ENCODE results near the gene FAAP24.
"Not testable (repeated sequence)": the region's sequence is repeated elsewhere in the genome, so short reads cannot be mapped to it uniquely, and the experiment has no call there.

The FAAP24 gene

DNA sequence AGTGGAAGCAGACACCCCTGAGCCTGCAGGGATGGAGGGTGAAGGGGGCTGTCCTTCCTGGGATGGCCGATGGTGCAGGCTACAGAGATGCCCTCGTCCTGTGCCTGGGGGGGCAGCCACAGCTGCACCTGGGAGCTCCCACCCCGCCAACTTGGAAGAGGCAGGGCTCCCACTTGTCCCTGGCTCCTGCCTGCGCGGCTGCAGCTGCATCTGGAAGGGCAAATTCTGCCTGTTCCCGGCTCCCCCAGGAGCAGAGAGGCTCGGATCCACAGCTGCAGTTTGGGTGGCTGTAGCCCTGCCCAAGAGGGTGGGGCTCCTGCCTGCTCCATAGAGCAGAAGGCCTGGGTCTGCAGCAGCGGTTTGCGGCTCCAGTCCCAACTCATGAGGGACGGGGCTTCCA lies 2.5 kb upstream of the FAAP24 start:
- peaks cover 0 to 29% (median 17%) of the 10 kb centered on the region in 5 donors for H3K36me3 ChIP-seq (ENCODE audit: control insufficient read depth in 5 of 5, insufficient read depth in 5 of 5, low read length in 5 of 5)
- H3K27me3 ChIP-seq (ENCODE audit: control insufficient read depth in 5 of 5, insufficient read depth in 4 of 5, low read length in 5 of 5) = no peaks in the 10 kb centered on the region
- no peaks in the 10 kb centered on the region for H3K9me3 ChIP-seq (ENCODE audit: control insufficient read depth in 5 of 5, low read length in 5 of 5)
- peak overlapping the region in 1 of 5 donors; percentile 46 for H3K9ac ChIP-seq (ENCODE audit: low read length in 5 of 5)
- H3K4me3 ChIP-seq (ENCODE audit: low read depth in 1 of 5, low read length in 5 of 5) = no peak overlapping the region
- peaks cover 0 to 26% (median 18%) of the 10 kb centered on the region in 5 donors for H3K4me1 ChIP-seq (ENCODE audit: control insufficient read depth in 5 of 5, insufficient read depth in 5 of 5, low read length in 5 of 5)
- H3K27ac ChIP-seq (ENCODE audit: low read depth, low read length) = no peak overlapping the region

DNA sequence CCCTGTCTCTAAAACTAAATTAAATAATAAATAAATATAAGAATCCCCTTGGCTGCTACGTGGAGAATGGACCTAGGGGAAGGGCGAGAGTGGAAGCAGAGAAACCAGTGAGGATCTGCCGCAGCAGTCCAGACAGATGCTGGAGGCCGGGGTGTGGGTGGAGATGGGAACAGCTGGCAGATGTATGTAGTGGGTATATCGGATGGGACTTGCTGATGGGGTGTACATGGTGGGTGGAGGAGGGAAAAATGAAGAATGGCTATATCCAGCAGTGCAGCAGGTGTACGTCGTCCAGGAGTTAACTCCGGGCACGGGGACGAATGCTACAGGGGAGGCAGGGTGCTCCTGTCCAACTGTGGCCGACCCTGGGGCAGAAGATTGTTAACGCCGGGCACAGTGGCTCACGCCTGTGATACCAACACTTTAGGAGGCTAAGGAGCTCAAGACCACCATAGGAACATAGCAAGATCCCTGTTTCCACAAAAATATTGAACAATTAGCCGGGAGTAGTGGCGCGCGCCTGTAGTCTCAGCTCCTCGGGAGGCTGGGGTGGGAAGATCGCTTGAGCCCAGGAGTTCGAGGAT lies 938 bp upstream of the FAAP24 start:
- Histone ChIP-seq H3K27me3 (ENCODE audit: control insufficient read depth in 5 of 5, insufficient read depth in 4 of 5, low read length in 5 of 5) (no peaks in the 10 kb centered on the region), H3K9me3 (ENCODE audit: control insufficient read depth in 5 of 5, low read length in 5 of 5) (no peaks in the 10 kb centered on the region), H3K4me1 (ENCODE audit: control insufficient read depth in 5 of 5, insufficient read depth in 5 of 5, low read length in 5 of 5) (peaks cover 0 to 26% (median 18%) of the 10 kb centered on the region in 5 donors), H3K4me3 (ENCODE audit: low read depth in 1 of 5, low read length in 5 of 5) (peak overlapping the region; percentile 80 to 93 (median 90)), H3K36me3 (ENCODE audit: control insufficient read depth in 5 of 5, insufficient read depth in 5 of 5, low read length in 5 of 5) (peaks cover 0 to 17% (median 7%) of the 10 kb centered on the region in 5 donors), H3K27ac (ENCODE audit: low read depth, low read length) (no peak overlapping the region), H3K9ac (ENCODE audit: low read length in 5 of 5) (peak overlapping the region; percentile 63 to 86 (median 79))

DNA sequence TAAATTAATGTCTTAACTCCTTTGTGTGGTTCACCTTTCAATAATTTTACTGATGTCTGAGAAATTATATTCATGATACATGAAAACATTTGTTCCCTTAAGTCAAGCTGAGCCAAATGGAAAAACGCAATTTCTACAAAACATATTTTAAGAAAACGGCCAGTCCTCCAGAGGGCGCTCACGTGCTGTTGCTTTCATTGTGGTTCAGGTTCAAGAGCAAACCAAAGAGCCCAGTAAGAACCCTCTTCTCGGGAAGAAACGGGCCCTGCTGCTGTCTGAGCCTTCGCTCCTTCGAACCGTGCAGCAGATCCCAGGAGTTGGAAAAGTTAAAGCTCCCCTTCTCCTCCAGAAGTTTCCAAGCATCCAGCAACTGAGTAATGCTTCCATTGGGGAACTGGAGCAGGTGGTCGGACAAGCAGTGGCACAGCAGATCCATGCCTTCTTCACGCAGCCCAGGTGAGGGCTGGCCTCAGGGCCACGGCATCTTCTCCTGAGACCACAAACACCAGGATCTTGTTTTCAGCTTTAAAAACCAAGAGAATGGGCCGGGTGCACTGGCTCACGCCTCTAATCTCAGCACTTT lies 4.3 kb downstream of the FAAP24 start:
- Histone ChIP-seq H3K36me3 (ENCODE audit: control insufficient read depth in 5 of 5, insufficient read depth in 5 of 5, low read length in 5 of 5) (no peaks in the 10 kb centered on the region), H3K27me3 (ENCODE audit: control insufficient read depth in 5 of 5, insufficient read depth in 4 of 5, low read length in 5 of 5) (no peaks in the 10 kb centered on the region), H3K9ac (ENCODE audit: low read length in 5 of 5) (no peak overlapping the region), H3K4me1 (ENCODE audit: control insufficient read depth in 5 of 5, insufficient read depth in 5 of 5, low read length in 5 of 5) (peaks cover 0 to 11% (median 5%) of the 10 kb centered on the region in 5 donors), H3K27ac (ENCODE audit: low read depth, low read length) (no peak overlapping the region), H3K9me3 (ENCODE audit: control insufficient read depth in 5 of 5, low read length in 5 of 5) (no peaks in the 10 kb centered on the region), H3K4me3 (ENCODE audit: low read depth in 1 of 5, low read length in 5 of 5) (no peak overlapping the region)

DNA sequence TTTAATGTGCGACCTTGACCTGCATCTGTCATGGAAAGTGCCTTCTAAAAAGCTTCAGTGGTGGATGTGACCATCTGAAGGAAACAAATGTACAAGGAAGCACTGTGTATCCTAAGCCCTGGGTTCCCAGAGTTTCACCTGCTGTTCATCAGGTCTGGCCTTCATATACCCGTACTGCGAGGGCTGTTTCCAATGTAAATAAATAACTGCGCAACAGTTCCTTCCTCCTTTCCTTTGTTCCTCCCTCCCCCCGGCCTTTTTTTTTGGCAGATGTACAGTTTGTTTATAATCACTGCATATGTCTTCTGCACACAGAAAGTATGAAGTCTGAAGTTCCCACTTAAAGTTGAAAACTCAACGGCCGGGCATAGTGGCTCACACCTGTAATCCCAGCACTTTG lies 5.2 kb downstream of the FAAP24 start:
- H3K27ac ChIP-seq (ENCODE audit: low read depth, low read length) = no peak overlapping the region
- H3K27me3 ChIP-seq (ENCODE audit: control insufficient read depth in 5 of 5, insufficient read depth in 4 of 5, low read length in 5 of 5) = no peaks in the 10 kb centered on the region

GRCh38 chr19:32977813-32978212 lies 5.8 kb downstream of the FAAP24 start:
- H3K27ac ChIP-seq (ENCODE audit: low read depth, low read length); H3K27me3 ChIP-seq (ENCODE audit: control insufficient read depth in 5 of 5, insufficient read depth in 4 of 5, low read length in 5 of 5); H3K9me3 ChIP-seq (ENCODE audit: control insufficient read depth in 5 of 5, low read length in 5 of 5); H3K4me3 ChIP-seq (ENCODE audit: low read depth in 1 of 5, low read length in 5 of 5); H3K4me1 ChIP-seq (ENCODE audit: control insufficient read depth in 5 of 5, insufficient read depth in 5 of 5, low read length in 5 of 5); H3K36me3 ChIP-seq (ENCODE audit: control insufficient read depth in 5 of 5, insufficient read depth in 5 of 5, low read length in 5 of 5); H3K9ac ChIP-seq (ENCODE audit: low read length in 5 of 5): not testable (repeated sequence)

More for the DNA sequence above, 5.2 kb downstream of the FAAP24 start:
- no peaks in the 10 kb centered on the region for H3K9me3 ChIP-seq (ENCODE audit: control insufficient read depth in 5 of 5, low read length in 5 of 5)
- no peak overlapping the region for H3K9ac ChIP-seq (ENCODE audit: low read length in 5 of 5)
- H3K36me3 ChIP-seq (ENCODE audit: control insufficient read depth in 5 of 5, insufficient read depth in 5 of 5, low read length in 5 of 5) = no peaks in the 10 kb centered on the region
- no peak overlapping the region for H3K4me3 ChIP-seq (ENCODE audit: low read depth in 1 of 5, low read length in 5 of 5)
- peaks cover 0 to 6% (median 2%) of the 10 kb centered on the region in 5 donors for H3K4me1 ChIP-seq (ENCODE audit: control insufficient read depth in 5 of 5, insufficient read depth in 5 of 5, low read length in 5 of 5)

GRCh38 chr19:32979807-32980206 lies 7.8 kb downstream of the FAAP24 start:
- not testable (repeated sequence) for H3K9me3 ChIP-seq (ENCODE audit: control insufficient read depth in 5 of 5, low read length in 5 of 5); H3K36me3 ChIP-seq (ENCODE audit: control insufficient read depth in 5 of 5, insufficient read depth in 5 of 5, low read length in 5 of 5); H3K27ac ChIP-seq (ENCODE audit: low read depth, low read length); H3K4me3 ChIP-seq (ENCODE audit: low read depth in 1 of 5, low read length in 5 of 5); H3K27me3 ChIP-seq (ENCODE audit: control insufficient read depth in 5 of 5, insufficient read depth in 4 of 5, low read length in 5 of 5); H3K9ac ChIP-seq (ENCODE audit: low read length in 5 of 5); H3K4me1 ChIP-seq (ENCODE audit: control insufficient read depth in 5 of 5, insufficient read depth in 5 of 5, low read length in 5 of 5)

DNA sequence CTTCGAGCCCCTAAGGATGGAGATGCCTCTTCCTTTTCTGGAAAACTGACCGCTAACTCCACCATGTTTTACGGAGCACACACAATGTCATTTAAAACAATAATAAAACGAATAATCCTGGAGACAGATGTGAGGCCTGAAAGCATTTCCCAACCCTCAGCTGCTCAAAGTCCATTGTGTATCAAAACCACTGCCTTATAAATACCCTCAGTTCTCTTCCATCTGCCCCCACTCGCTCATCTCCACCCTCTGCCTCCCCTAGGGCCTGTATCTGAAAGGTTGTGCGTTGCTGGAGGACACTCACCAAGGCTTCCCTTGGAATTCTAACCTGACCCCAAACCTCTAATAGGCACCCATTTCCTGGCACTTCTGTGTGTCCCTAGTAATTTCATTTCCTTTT lies 10.4 kb downstream of the FAAP24 start:
- not testable (repeated sequence) for H3K9me3 ChIP-seq (ENCODE audit: control insufficient read depth in 5 of 5, low read length in 5 of 5); H3K4me1 ChIP-seq (ENCODE audit: control insufficient read depth in 5 of 5, insufficient read depth in 5 of 5, low read length in 5 of 5); H3K36me3 ChIP-seq (ENCODE audit: control insufficient read depth in 5 of 5, insufficient read depth in 5 of 5, low read length in 5 of 5); H3K9ac ChIP-seq (ENCODE audit: low read length in 5 of 5); H3K27ac ChIP-seq (ENCODE audit: low read depth, low read length); H3K27me3 ChIP-seq (ENCODE audit: control insufficient read depth in 5 of 5, insufficient read depth in 4 of 5, low read length in 5 of 5); H3K4me3 ChIP-seq (ENCODE audit: low read depth in 1 of 5, low read length in 5 of 5)

GRCh38 chr19:32988254-32988653 lies 16.2 kb downstream of the FAAP24 start:
- not testable (repeated sequence) for H3K36me3 ChIP-seq (ENCODE audit: control insufficient read depth in 5 of 5, insufficient read depth in 5 of 5, low read length in 5 of 5); H3K4me3 ChIP-seq (ENCODE audit: low read depth in 1 of 5, low read length in 5 of 5); H3K9ac ChIP-seq (ENCODE audit: low read length in 5 of 5); H3K27me3 ChIP-seq (ENCODE audit: control insufficient read depth in 5 of 5, insufficient read depth in 4 of 5, low read length in 5 of 5); H3K9me3 ChIP-seq (ENCODE audit: control insufficient read depth in 5 of 5, low read length in 5 of 5); H3K27ac ChIP-seq (ENCODE audit: low read depth, low read length); H3K4me1 ChIP-seq (ENCODE audit: control insufficient read depth in 5 of 5, insufficient read depth in 5 of 5, low read length in 5 of 5)

DNA sequence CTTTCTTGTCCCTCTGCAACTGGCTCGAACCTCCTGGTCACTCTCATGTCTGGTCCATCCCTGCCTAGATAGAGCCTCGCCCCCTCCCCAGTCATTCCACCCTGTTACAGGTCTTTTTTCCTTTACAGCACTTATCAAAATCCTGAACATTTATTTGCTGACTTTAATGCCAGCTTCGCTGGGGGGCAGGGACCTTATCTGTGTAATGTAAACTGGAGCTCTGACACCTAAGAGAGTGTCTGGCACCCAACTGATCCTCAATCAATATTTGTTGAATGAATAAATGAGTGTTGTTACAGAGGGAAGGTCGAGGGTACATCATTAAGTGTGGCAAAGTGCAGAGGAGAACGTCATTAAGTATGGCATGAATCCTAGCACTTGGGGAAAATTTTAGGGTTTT lies 16.7 kb downstream of the FAAP24 start:
- Histone ChIP-seq H3K27ac (ENCODE audit: low read depth, low read length) (no peak overlapping the region), H3K36me3 (ENCODE audit: control insufficient read depth in 5 of 5, insufficient read depth in 5 of 5, low read length in 5 of 5) (no peaks in the 10 kb centered on the region), H3K9ac (ENCODE audit: low read length in 5 of 5) (no peak overlapping the region), H3K4me1 (ENCODE audit: control insufficient read depth in 5 of 5, insufficient read depth in 5 of 5, low read length in 5 of 5) (no peaks in the 10 kb centered on the region), H3K9me3 (ENCODE audit: control insufficient read depth in 5 of 5, low read length in 5 of 5) (no peaks in the 10 kb centered on the region), H3K4me3 (ENCODE audit: low read depth in 1 of 5, low read length in 5 of 5) (no peak overlapping the region), H3K27me3 (ENCODE audit: control insufficient read depth in 5 of 5, insufficient read depth in 4 of 5, low read length in 5 of 5) (no peaks in the 10 kb centered on the region)

DNA sequence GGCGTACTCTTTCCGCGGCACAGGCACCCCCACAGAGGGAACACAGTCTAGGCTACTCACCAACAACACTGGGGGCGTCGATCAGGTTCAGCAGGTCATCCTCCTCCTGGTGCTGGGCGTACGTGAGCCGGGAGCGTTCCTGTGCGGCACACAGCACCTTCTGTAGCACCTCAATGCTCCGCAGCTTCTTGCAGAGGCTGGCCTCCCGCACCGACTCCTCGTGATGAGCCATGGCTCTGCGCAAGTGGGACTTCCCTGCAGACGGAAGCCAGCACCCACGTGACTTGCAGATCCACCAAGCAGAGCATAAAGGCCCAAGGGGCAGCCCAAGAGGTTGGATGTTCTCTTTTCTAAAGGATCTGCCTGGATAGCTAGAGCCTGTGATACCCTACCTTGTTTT lies 23.9 kb downstream of the FAAP24 start:
- not testable (repeated sequence) for H3K9ac ChIP-seq (ENCODE audit: low read length in 5 of 5); H3K36me3 ChIP-seq (ENCODE audit: control insufficient read depth in 5 of 5, insufficient read depth in 5 of 5, low read length in 5 of 5); H3K4me1 ChIP-seq (ENCODE audit: control insufficient read depth in 5 of 5, insufficient read depth in 5 of 5, low read length in 5 of 5)

More for the DNA sequence above, 23.9 kb downstream of the FAAP24 start:
- not testable (repeated sequence) for H3K27me3 ChIP-seq (ENCODE audit: control insufficient read depth in 5 of 5, insufficient read depth in 4 of 5, low read length in 5 of 5); H3K4me3 ChIP-seq (ENCODE audit: low read depth in 1 of 5, low read length in 5 of 5); H3K9me3 ChIP-seq (ENCODE audit: control insufficient read depth in 5 of 5, low read length in 5 of 5); H3K27ac ChIP-seq (ENCODE audit: low read depth, low read length)
